ENCODE data around the gene TARBP1. TPM values are rescaled to one million over a fixed set of nuclear protein-coding genes. Genes with fewer than 3 reads are reported as not detected.

The TARBP1 gene
- total RNA-seq, 2 experiments from 2014 or later: 53.9 to 61.3 TPM

- no peak for TF ChIP-seq CTCF (IDR thresholded peaks at IDR 0.05)
- intact Hi-C loops (cut with micrococcal nuclease): no loop called here
- peaks cover 54% of the 10 kb centered on the region for H3K36me3 Mint-ChIP-seq (ENCODE audit: low read depth)
- no peak overlapping the region for H3K4me3 Mint-ChIP-seq
- ATAC-seq (no peak), DNase-seq (no peak)
- CTCF ChIA-PET: no interaction called here
- H3K27me3 Mint-ChIP-seq: no peaks in the 10 kb centered on the region
- H3K9me3 Mint-ChIP-seq: no peaks in the 10 kb centered on the region
- H3K27ac Mint-ChIP-seq: no peak overlapping the region
- POLR2A ChIA-PET: no interaction called here
- H3K4me1 Mint-ChIP-seq (ENCODE audit: low read depth): peaks cover 6% of the 10 kb centered on the region
These were observed 45.3 kb downstream of the TARBP1 start for GRCh38 chr1:234433563-234434285.

- Mint-ChIP-seq H3K27ac (no peak overlapping the region), H3K36me3 (ENCODE audit: low read depth) (peaks cover 55% of the 10 kb centered on the region), H3K9me3 (no peaks in the 10 kb centered on the region), H3K27me3 (no peaks in the 10 kb centered on the region), H3K4me1 (ENCODE audit: low read depth) (peaks cover 6% of the 10 kb centered on the region), H3K4me3 (no peak overlapping the region)
- POLR2A ChIA-PET: no interaction called here
- DNase-seq (no peak), ATAC-seq (no peak)
- no peak for TF ChIP-seq CTCF (IDR thresholded peaks at IDR 0.05)
- intact Hi-C loops (cut with micrococcal nuclease): no loop called here
- CTCF ChIA-PET: no interaction called here
These were observed 47.7 kb downstream of the TARBP1 start for GRCh38 chr1:234431255-234431654.

- DNase-seq (no peak), ATAC-seq (no peak)
- intact Hi-C loops (cut with micrococcal nuclease): no loop called here
- no peak overlapping the region for H3K4me3 Mint-ChIP-seq
- H3K27ac Mint-ChIP-seq: no peak overlapping the region
- H3K9me3 Mint-ChIP-seq: no peaks in the 10 kb centered on the region
- ChIA-PET POLR2A (no interaction called here), CTCF (interaction anchor here (0.9 kb wide), 1 partner anchor 10 kb away, joined by 3 read pairs; no protein-coding TSS in a partner anchor)
- no peaks in the 10 kb centered on the region for H3K27me3 Mint-ChIP-seq
- peaks cover 6% of the 10 kb centered on the region for H3K4me1 Mint-ChIP-seq (ENCODE audit: low read depth)
- TF ChIP-seq CTCF (IDR thresholded peaks at IDR 0.05): no peak
- peaks cover 55% of the 10 kb centered on the region for H3K36me3 Mint-ChIP-seq (ENCODE audit: low read depth)
These were observed 48.3 kb downstream of the TARBP1 start for GRCh38 chr1:234430691-234431090.

GRCh38 chr1:234429434-234429806 lies 49.6 kb downstream of the TARBP1 start:
- Mint-ChIP-seq H3K4me1 (ENCODE audit: low read depth) (peaks cover 6% of the 10 kb centered on the region), H3K27me3 (no peaks in the 10 kb centered on the region), H3K9me3 (no peaks in the 10 kb centered on the region), H3K4me3 (no peak overlapping the region), H3K36me3 (ENCODE audit: low read depth) (peaks cover 50% of the 10 kb centered on the region), H3K27ac (peak overlapping the region; percentile 8)
- ChIA-PET CTCF (no interaction called here), POLR2A (interaction anchor here (0.5 kb wide), 1 partner anchor 1016 kb away, joined by 3 read pairs; no protein-coding TSS in a partner anchor)
- intact Hi-C loops (cut with micrococcal nuclease): no loop called here
- no peak for DNase-seq
- TF ChIP-seq CTCF (IDR thresholded peaks at IDR 0.05): no peak
- ATAC-seq: no peak

- H3K4me3 Mint-ChIP-seq: no peak overlapping the region
- H3K27me3 Mint-ChIP-seq: no peaks in the 10 kb centered on the region
- TF ChIP-seq CTCF (IDR thresholded peaks at IDR 0.05): no peak
- ChIA-PET CTCF (no interaction called here), POLR2A (no interaction called here)
- H3K36me3 Mint-ChIP-seq (ENCODE audit: low read depth): peaks cover 50% of the 10 kb centered on the region
- no peak for DNase-seq
- intact Hi-C loops (cut with micrococcal nuclease): no loop called here
- H3K4me1 Mint-ChIP-seq (ENCODE audit: low read depth): no peaks in the 10 kb centered on the region
- ATAC-seq: no peak
- H3K27ac Mint-ChIP-seq: no peak overlapping the region
- H3K9me3 Mint-ChIP-seq: no peaks in the 10 kb centered on the region
These were observed 50.9 kb downstream of the TARBP1 start for GRCh38 chr1:234427950-234428646.

Data from activated CD8-positive, alpha-beta T cell treated with anti-CD3 and anti-CD28 coated beads for 36 hours (primary cell).